T-helper 2 cell (primary cell): ENCODE measurements around the gene SSTR5.

Source experiments
- DNase-seq, 5 experiments: peaks; one replicate each; pipeline versions ENCODE4 v3.0.0 to v3.0.0-alpha.2; 2012 to 2022

SSTR5 gene

GRCh38 chr16:1107731-1108130 is 35.2 kb downstream of the SSTR5 start:
- no peak for DNase-seq

GRCh38 chr16:1108299-1109252 is 36.0 kb downstream of the SSTR5 start:
- DNase-seq = no peak

DNA sequence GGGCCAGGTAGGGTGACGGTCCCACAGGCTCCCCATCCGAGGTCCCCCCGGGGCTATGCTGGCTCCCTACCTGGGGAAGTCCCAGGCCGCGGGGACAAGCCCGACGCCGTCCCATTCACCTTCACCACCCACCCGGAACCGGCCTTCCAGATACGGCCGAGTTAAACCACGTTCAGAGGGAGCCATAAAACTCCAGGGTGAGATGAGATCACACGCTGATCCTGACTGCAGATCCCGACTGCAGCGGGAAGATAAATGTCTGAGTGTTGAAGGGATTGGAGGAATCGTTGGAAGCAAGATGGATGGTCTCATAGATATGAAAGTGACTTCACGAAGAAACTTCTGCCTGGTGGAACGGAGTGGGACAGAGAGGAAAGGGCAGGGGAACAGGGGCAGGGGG is 37.1 kb downstream of the SSTR5 start:
- no peak for DNase-seq

GRCh38 chr16:1112506-1113184 is 40.1 kb downstream of the SSTR5 start:
- no peak for DNase-seq

GRCh38 chr16:1113489-1113888 is 40.9 kb downstream of the SSTR5 start:
- no peak for DNase-seq

DNA sequence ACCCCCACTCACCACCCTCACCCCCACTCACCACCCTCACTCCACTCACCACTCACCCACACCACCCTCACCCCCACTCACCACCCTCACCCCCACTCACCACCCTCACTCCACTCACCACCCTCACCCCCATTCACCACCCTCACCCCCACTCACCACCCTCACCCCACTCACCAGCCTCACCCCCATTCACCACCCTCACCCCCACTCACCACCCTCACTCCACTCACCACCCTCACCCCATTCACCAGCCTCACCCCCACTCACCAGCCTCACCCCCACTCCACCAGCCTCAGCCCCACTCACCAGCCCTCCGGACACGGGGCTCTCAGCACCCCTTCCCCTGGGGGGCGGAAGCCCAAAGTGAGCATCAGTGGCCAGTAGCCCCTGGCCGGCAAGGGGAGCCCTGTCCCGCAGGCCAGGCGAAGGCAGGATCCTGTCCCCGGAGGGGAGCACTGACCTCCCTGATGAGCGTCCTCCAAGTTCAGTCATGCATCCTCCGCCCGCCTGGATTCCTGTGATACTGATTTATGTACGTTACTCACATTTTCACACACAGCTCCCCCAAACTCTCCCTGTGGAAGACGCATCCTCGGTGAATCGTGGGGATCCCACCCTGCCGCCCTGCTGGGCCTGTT is 41.5 kb downstream of the SSTR5 start:
- no peak for DNase-seq

DNA sequence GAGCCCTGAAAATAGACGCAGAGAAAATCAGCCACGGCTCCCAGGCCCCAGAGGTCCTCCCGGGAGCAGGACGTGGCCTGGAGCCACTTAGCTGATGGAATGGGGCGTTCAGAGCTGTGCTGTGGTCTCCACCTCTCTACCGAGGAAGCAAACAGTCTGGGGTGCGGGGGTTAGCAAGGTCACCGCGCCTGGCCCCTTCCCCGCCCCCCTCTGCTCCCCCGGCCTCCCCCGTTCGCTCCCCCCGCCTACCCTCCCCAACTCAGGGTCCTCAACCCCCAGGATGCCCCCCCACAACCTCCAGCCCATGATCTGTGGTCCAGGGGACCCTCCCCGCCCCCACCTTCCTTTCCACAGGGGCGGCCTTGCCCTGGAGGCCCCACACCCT is 44.1 kb downstream of the SSTR5 start:
- DNase-seq = no peak

DNA sequence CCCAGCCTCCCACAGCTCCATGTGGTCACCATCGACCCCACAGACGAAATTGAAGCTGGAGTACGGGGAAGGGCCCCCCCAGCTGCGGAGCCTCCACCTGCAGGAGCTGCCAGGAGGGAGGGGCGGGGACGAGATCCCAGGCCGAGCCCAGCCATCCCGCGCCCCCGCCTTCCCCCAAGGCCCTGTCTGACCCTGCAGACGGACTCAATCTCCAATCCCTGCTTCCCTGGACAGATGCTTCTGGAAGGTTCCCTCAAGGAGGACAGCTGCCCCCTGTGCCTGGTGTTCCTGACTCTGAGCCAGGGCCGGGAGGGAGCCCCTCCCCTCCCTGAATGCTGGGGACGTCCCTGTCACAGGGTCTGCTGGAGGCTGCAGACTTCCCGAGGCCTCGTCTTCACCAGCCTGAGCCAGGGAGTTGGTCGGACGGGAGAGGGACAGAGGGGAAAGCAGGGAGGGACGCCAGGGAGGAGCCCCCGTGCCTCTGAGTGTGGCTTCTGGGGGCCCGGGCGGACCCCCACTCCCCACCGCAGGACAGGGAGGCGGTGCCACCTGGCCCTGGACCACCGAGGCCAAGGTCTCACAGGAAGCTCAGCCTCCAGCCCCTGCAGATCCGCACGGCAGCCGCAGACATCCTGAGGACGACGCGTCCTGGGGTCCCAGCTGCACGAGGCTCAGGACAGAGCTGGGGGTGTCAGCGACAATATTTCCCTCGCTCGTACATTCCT is 44.8 kb downstream of the SSTR5 start:
- no peak for DNase-seq

DNA sequence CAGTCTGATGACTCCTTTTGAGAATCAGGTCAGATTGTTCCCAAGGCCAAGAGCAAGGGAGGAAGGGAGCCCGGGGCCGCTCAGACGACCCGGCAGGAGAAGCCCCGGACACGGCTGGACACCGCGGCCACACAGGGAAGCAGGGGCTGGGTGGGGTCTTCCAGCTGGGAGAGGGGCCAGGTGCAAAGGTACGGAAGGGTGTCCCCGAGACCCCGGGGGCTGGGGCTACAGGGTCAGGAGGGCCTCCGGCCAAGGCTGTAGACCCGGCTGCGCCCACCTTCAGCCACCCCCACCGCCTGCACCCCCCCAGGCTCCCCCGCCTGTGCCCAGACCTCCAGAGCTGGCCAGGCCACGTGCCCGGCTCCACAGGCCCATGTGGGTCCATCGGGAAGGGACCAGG is 45.4 kb downstream of the SSTR5 start:
- DNase-seq = no peak

GRCh38 chr16:1119129-1119528 is 46.6 kb downstream of the SSTR5 start:
- DNase-seq = no peak

DNA sequence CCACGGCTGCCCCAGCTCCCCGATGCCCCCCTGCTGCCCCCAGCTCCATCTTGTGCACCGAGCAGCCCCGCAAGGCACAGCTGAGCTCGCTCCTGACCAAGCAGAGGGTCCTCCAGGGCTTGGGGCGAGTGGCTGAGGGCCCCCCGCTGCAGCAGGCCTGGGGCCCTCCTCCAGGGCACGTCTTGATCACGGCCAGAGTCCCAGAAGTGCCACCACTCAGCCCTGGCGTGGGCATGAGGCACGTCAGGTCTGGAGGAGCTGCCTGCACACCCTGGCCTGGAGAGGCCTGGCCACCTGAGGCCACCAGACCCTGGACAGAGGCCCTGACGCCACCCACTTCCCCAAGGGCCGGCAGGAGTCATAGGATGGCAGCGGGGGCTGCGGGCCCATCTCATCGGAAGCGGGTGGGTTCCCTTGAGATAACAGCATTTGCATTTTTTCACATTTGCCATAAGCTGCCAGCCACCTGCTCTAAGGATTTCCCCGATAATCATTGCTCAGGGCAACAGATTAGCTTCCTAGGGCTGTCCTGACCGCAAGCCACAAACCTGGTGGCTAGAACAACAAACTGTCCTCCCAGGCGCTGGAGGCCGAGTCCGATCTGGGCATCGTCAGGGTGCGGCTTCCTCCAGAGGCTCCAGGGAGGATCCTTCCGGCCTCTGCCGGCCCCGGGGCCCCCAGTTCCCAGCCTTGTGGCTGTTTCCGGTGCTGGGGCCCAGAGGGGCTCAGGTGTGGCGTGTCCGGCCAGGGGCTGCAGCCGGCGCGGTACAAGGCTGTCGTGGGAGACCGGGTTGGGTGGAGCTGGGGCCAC is 47.4 kb downstream of the SSTR5 start:
- no peak for DNase-seq

DNA sequence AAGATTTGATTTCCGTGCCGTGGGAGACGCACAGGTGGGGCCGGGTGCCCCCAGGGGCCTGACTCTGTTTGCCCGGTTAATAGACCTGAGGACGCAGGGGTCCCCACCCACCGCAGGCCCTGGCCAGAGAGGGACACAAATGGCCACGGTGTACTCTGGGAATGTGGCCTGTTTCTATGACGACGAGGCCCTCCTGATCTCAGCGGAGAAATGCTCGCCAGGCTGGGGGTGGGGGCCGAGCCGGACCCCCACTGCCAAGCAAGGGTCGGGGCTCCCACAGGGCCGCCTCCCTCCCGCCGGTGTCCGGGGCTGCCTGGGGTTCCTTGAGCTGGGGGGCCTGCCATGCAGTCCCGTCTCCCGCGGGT is 48.0 kb downstream of the SSTR5 start:
- no peak for DNase-seq

DNA sequence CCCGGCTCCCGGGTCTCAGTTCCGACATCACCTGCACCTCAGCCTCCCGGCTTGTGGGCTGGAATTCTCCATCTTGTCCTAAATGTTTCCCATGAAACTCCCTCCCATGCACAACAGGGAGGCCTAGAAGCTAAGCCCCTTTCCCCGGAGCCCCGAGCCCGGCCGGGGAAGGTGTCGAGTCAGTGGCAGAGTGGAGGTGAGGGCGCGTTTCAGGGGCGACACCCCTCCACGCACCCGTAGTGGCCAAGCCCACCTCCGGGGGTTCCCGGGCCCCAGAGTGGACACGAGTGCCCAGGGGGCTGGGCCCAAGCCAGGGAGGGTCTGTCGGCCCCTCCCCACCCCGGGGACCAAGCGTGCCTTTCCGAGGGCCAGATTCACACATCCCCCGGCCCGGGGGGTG is 48.5 kb downstream of the SSTR5 start:
- no peak for DNase-seq

GRCh38 chr16:1121601-1122397 is 49.3 kb downstream of the SSTR5 start:
- DNase-seq = no peak

DNA sequence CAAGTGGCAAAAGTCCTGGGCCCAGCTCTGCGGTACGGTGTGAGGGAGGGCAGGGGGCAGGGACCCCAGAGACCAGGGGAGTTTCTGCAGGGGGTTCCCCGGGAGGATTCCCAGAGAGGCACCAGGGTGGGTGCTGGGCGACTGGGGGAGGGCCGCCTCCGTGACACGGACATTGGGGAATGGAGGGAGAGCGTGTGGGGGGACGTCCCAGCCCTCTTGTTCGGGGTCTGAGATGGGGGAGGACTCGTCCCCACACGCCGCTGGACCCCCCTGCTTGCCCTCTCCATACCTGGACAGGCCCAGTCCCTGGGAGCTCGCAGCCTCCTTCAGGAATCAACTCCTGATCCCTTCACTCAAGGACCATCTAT is 49.8 kb downstream of the SSTR5 start:
- DNase-seq = no peak

- DNase-seq = no peak
Observed at GRCh38 chr16:1123525-1124230, 51.1 kb downstream of the SSTR5 start.

GRCh38 chr16:1124291-1124690 is 51.7 kb downstream of the SSTR5 start:
- no peak for DNase-seq

GRCh38 chr16:1124795-1125194 is 52.2 kb downstream of the SSTR5 start:
- DNase-seq = no peak

DNA sequence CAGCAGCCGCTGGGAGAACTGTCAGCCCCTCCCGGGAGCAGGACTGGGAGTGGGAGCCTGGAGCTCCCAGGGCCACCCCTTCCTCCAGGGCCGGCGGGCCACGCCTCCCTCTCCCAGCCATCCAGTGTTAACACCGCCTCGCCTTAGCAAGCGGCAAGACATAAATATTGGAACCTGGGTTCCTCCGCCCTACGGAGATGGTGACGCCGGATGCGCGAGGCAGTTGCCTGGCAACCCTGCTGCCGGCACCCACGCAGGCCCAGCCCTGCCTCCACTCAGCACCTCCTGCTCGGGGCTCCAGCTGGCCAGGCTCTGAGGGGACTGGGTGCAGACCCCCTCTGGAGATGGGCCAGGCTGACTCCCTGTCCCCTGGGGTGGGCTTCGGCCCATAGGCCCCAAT is 52.9 kb downstream of the SSTR5 start:
- DNase-seq = peak in 2 of 5 experiments; percentile 22 to 28

DNA sequence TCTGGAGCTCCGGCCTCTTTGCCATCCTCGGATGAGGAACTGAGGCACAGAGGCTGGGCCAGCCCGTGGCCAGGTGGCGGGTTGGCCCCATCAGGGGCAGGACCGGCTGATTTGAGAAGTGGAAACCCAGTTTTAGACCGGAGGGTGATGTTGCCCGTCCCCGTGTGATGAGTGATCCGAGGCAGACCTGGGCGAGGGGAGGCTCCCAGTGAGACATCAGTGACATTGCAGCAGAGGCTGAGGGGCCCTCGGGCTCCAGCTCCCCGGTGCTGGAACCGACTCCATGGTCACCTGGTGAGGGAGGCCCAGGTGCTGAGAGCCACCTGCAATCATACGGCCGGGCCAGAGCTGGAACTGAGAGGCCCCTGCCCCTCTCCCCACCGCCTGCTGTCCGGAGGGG is 53.5 kb downstream of the SSTR5 start:
- no peak for DNase-seq

- no peak for DNase-seq
Observed at GRCh38 chr16:1126586-1126985, 54.0 kb downstream of the SSTR5 start.
